SKM-1 treated with dmso at 0.1 percent for 144 hours (cell line): ENCODE data around the gene COL6A2.

ENCODE experiments used
- DNase-seq: peaks from one replicate; lab custom pipeline; 2025; ENCODE audit not compliant: unreplicated experiment; lab: John Stamatoyannopoulos, UW

Gene COL6A2

DNA sequence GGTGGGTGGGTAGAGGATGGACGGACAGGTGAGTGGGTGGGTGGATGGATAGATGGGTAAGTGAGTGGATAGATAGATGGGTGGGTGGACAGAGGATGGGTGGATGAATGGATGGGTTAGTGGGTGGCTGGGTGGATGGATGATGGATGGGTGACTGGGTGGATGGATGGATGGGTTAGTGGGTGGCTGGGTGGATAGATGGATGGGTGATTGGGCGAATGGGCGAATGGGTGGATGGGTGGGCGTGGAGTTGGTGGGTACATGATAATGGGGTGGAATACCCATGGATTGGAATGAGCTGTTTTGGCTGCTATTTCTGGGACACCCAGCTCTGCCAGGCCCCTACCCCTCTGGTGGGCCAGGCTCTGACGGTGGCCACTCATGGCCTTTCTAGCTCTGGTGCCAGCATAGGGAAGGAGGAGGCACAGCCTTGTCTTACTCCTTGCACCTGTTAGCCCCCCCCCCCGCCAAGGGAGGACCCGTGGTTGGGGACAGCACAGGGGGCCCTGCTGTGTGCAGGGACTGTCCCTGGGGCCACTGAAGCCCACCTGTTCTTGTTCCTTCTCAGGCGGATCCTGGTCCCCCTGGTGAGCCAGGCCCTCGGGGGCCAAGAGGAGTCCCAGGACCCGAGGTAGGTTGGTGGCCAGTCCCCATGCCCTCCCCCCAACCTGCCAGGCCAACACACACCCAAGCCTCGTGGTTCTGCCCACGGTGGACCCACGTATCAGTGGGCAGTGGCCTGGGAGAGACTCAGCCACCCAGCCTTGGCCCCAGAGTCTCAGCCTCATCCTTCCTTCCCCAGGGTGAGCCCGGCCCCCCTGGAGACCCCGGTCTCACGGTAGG is 26.4 kb downstream of the COL6A2 start:
- no peak for DNase-seq

DNA sequence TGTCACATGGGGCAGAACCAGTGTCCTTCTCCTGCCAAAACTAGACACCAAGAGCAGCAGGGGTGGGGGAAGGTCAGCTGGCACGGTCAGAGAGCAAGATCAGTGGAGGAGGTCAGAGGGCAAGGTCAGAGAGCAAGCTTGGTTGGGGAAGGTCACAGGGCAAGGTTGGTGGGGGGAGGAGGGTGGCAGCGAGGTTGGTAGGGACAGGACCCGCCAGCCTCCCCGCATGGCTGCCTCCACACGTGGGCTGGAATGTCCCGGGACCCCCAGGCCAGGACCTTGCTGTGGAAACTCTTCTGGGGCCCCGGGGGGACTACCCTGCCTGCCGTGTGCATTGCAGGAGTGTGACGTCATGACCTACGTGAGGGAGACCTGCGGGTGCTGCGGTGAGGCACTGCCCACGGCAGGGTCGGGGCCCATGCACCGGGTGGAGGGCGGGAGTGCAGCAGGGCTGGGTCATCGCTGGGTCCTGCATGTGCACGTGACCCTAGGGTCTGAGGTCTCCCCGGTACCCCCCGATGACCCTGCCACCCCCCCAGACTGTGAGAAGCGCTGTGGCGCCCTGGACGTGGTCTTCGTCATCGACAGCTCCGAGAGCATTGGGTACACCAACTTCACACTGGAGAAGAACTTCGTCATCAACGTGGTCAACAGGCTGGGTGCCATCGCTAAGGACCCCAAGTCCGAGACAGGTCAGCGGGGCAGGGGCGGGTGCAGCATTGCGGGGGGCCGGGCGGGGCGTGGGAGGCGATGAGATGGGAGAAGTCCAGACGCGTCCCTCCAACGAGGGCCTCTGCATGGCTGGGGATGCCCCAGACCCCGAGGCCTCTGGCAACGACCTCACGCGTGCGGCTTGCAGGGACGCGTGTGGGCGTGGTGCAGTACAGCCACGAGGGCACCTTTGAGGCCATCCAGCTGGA is 27.3 kb downstream of the COL6A2 start:
- no peak for DNase-seq

DNA sequence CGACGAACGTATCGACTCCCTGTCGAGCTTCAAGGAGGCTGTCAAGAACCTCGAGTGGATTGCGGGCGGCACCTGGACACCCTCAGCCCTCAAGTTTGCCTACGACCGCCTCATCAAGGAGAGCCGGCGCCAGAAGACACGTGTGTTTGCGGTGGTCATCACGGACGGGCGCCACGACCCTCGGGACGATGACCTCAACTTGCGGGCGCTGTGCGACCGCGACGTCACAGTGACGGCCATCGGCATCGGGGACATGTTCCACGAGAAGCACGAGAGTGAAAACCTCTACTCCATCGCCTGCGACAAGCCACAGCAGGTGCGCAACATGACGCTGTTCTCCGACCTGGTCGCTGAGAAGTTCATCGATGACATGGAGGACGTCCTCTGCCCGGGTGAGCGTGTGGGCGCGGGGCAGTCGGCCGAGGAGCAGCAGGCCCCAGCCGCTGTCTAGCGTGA is 28.0 kb downstream of the COL6A2 start:
- no peak for DNase-seq

DNA sequence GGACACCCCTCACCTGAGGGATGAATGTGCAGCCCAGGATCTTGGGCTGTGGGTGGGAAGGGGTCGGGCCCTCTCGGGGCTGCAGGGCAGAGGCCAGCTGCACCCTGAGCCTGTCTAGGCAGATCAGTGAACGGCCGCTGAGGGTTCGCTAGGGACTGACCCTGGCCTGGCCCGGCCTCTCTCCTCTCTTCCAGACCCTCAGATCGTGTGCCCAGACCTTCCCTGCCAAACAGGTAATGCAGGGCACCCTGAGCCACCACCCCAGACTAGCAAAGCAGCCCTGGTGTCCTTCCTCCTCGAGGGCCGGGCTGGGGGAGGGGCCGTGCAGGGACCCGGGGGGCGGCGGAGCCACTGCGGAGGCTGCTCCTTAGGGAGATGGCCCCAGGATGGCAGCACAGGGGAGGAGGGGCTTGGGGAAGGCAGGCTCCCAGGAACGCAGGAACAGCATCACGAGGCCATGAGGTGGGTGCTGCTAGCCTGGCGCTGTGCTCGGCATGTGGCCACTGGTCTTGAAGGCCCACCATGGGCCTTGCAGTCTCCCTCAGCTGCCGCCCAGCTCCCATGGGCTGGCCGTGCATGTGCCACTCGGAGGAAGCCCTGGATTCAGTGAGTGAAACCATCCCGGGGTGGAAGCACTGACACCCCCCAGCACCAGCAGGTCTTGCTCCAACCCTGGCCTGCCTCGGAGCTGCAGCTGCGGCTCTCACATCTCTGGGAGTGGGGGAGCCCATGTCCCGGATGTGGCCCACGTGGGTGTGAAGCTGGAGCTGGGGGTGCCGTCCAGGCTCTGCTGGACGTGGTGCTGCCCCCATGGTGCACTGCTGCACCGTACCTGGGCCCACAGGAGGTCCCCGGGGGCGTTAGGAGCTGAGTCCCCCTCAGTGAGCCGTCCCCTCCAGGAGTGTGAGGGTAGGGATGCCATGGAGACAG is 28.7 kb downstream of the COL6A2 start:
- no peak for DNase-seq

DNA sequence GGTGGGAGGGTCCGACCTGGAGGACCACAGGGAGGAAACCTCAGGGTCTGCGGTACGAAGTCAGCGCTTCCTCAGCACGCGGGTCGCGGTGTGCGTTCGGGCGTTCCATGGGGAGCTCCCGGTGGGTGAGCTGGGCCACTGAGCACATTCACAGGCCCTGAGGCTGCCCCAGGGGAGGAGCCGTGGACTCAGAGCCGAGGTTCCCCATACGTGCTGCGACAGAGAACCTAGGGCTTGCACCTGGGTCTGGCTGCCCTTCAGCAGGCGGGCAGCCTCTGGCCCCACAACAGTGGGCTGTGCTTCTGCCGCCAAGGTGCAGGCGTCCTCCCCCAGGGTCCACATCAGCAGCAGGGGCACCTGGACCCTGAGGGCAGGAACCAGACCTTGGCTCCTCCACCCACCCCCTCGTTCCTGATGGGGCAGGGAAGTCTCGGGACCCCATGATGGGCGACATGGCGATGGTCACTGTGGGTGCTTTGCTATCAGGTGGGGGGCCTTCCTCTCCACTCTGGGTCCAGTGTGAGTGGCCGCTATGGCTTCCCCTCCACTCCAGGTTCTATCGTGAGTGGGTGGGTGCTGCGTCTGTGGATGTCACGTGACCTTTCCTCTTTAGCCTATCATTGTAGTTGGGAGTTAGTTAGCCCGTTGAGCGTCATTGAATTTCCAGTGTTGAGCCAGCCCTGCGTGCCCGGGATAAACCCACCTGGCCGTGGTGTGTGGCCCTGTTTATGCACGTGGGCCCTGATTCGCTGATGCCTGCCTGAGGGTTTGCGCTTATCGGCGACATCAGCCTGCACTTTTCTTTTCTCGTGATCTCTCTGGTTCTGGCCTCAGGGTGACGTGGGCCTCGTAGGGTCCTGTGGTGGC is 29.6 kb downstream of the COL6A2 start:
- no peak for DNase-seq

DNA sequence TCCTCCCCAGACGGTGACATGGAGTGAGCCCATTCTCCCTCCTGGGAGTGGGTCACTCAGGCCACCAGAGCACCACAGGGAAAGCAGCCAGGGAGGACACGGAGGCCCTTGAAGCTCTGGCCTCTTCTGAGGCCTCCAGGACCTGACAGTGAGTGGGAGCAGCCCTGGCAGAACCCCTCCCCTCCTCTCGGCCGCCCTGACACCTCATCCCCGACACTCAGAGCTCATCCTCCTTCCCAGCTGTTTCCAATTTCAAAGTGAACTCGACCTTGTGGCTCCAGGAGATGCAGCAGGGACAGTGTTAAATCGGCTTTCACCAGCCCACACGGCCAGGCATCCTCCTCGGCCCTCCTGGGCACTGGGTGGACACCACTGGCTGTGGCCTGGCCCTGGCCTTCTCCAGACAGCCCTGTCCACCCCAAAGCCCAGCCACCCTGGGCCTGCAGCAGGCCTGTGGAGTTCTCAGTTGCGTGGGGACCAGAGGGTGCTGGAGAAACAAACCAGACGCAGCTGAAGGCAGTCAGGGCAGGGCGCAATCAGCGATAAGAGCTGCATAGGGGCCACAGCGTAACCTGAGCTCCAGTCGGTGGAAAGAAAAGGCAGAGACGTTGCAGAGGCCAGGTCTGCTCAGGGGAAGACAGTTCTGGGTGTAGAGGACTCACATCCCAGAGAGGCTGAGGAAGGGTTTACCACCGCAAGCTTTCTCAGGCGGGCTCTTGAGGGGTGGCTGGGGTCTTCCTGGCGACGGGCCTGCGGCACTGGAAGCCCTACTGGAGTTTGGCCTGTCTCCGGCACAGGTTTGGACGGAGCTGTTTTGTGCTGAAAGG is 30.4 kb downstream of the COL6A2 start:
- no peak for DNase-seq

DNA sequence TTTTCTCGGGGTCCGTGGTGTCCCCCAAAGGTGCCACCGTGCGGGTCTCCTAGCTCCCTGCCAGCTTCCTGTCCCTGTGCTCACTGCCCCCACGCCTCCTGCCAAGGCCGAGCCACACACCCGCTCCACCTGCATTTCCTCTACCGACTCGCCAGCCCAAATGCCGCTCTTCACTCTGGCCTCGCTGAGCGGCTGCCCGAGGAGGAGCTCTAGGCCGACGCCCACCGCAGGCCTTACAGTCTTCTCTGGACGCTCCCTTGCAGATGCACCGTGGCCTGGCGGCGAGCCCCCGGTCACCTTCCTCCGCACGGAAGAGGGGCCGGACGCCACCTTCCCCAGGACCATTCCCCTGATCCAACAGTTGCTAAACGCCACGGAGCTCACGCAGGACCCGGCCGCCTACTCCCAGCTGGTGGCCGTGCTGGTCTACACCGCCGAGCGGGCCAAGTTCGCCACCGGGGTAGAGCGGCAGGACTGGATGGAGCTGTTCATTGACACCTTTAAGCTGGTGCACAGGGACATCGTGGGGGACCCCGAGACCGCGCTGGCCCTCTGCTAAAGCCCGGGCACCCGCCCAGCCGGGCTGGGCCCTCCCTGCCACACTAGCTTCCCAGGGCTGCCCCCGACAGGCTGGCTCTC is 31.1 kb downstream of the COL6A2 start:
- no peak for DNase-seq

- no peak for DNase-seq
Observed at GRCh38 chr21:46129846-46130651, 32.1 kb downstream of the COL6A2 start.

DNA sequence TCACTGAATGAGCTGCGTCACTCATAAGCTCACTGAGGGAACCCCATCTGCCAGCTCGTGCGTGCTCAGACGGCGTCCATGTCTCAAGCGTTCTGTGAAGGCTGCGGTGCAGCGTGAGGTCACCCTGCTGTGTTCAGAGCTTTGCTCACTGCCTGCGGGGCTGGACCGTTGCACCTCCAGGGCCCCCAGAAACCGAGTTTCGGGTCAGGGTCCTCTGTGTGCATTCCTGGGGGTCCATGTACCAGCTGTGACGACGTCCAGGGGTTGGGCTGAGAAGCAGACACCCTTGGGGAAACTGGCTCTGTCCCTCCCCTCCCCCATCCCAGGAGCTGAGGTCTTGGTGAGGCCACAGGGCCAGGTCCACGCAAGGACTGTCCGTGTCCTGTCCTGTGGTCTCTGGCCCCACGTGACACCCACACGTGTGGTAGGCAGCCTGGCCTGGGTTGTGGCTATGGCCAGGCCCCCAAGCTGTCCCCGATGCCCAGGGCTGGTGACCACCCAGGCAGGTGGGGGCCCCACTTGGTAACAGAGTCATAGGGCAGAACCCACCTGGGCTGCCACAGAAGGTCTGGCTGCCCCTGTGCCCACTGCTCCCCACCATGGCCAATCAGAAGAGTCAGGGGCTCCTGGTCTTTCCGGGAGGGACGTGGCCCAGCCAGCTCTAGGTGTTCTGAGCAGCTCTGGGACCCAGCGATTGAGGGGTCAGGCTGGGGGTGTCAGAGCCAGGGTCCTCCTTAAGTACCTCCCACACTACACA is 33.1 kb downstream of the COL6A2 start:
- no peak for DNase-seq

- DNase-seq, result no peak
Observed at GRCh38 chr21:46131588-46131837, 33.6 kb downstream of the COL6A2 start.

GRCh38 chr21:46131838-46132651 is 34.1 kb downstream of the COL6A2 start:
- DNase-seq, result no peak

GRCh38 chr21:46135782-46136395 is 38.0 kb downstream of the COL6A2 start:
- no peak for DNase-seq

- DNase-seq, result no peak
Observed at GRCh38 chr21:46136739-46137349, 38.9 kb downstream of the COL6A2 start.

DNA sequence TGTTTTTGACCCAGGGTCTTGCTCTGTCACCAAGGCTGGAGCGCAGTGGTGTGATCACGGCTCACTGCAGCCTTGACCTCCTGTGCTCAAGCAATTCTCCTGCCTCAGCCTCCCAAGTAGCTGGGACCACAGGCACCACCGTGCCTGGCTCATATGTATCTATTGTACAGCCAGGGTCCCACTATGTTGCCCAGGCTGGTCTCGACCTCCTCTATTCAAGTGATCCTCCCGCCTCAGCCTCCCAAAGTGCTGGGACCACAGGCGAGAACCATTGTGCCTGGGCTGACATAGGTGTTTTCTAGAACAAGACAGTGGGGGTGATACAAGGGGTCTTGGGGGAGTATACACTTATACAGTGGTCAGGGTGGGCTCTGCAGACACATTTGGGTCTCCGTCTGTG is 40.0 kb downstream of the COL6A2 start:
- DNase-seq, result no peak

GRCh38 chr21:46138383-46138970 is 40.6 kb downstream of the COL6A2 start:
- no peak for DNase-seq
